HL-60 (cell line): ENCODE results near the gene COPB1.
"Not testable (repeated sequence)": the region's sequence is repeated elsewhere in the genome, so short reads cannot be mapped to it uniquely, and the experiment has no call there.

ENCODE experiments used
- CTCF ChIP-seq: IDR thresholded peaks from one replicate; pipeline ENCODE4 v1.5.1; 2011; ENCODE audit warnings: low read length, control low read depth, inconsistent platforms; ENCODE audit not compliant: insufficient read depth
- POLR2AphosphoS5 ChIP-seq: IDR thresholded peaks from 2 replicates; pipeline ENCODE4 v1.6.1; 2012; ENCODE audit warnings: low read depth
- REST ChIP-seq: IDR thresholded peaks from 2 replicates; pipeline ENCODE4 v1.6.1; 2012; ENCODE audit warnings: low read depth; ENCODE audit not compliant: insufficient replicate concordance
- SPI1 ChIP-seq: IDR thresholded peaks from 2 replicates; pipeline ENCODE4 v1.6.1; 2012; ENCODE audit warnings: low read depth, mild to moderate bottlenecking, borderline replicate concordance

GRCh38 chr11:14535166-14535565 lies 35.6 kb upstream of the COPB1 start:
- TF ChIP-seq REST, CTCF, POLR2AphosphoS5, SPI1: not testable (repeated sequence)
